HG03565 (cell line): ENCODE results near the gene CAMTA1.
"Not testable (repeated sequence)": the region's sequence is repeated elsewhere in the genome, so short reads cannot be mapped to it uniquely, and the experiment has no call there.

Experiments
- ATAC-seq: cut with Tn5 transposase; IDR thresholded peaks from one replicate; pipeline ENCODE4 v1.9.1; 2021; ENCODE audit warnings: mild to moderate bottlenecking, moderate library complexity; ENCODE audit not compliant: unreplicated experiment

CAMTA1 gene

GRCh38 chr1:7319196-7319595 is 533.9 kb downstream of the CAMTA1 start:
- ATAC-seq = no peak

GRCh38 chr1:7320661-7321060 is 535.4 kb downstream of the CAMTA1 start:
- ATAC-seq = no peak

GRCh38 chr1:7322283-7322785 is 537.1 kb downstream of the CAMTA1 start:
- no peak for ATAC-seq

- ATAC-seq = no peak
Measured at GRCh38 chr1:7322912-7323311, 537.7 kb downstream of the CAMTA1 start.

- ATAC-seq = no peak
Measured at GRCh38 chr1:7325254-7325653, 540.0 kb downstream of the CAMTA1 start.

GRCh38 chr1:7326366-7326765 is 541.1 kb downstream of the CAMTA1 start:
- no peak for ATAC-seq

GRCh38 chr1:7327849-7328248 is 542.6 kb downstream of the CAMTA1 start:
- ATAC-seq = no peak

GRCh38 chr1:7329868-7330615 is 544.8 kb downstream of the CAMTA1 start:
- ATAC-seq = no peak

GRCh38 chr1:7330726-7331125 is 545.5 kb downstream of the CAMTA1 start:
- ATAC-seq = not testable (repeated sequence)

GRCh38 chr1:7331926-7332535 is 546.8 kb downstream of the CAMTA1 start:
- ATAC-seq = no peak

GRCh38 chr1:7333094-7333493 is 547.8 kb downstream of the CAMTA1 start:
- no peak for ATAC-seq

- no peak for ATAC-seq
Measured at GRCh38 chr1:7333620-7334019, 548.4 kb downstream of the CAMTA1 start.

GRCh38 chr1:7334475-7335035 is 549.3 kb downstream of the CAMTA1 start:
- ATAC-seq = no peak

- ATAC-seq = no peak
Measured at GRCh38 chr1:7335224-7335879, 550.1 kb downstream of the CAMTA1 start.

- no peak for ATAC-seq
Measured at GRCh38 chr1:7338439-7338838, 553.2 kb downstream of the CAMTA1 start.

GRCh38 chr1:7339014-7339413 is 553.8 kb downstream of the CAMTA1 start:
- ATAC-seq = no peak

- no peak for ATAC-seq
Measured at GRCh38 chr1:7339953-7340352, 554.7 kb downstream of the CAMTA1 start.

GRCh38 chr1:7341145-7341905 is 556.1 kb downstream of the CAMTA1 start:
- ATAC-seq = no peak

- no peak for ATAC-seq
Measured at GRCh38 chr1:7343882-7344281, 558.6 kb downstream of the CAMTA1 start.

- no peak for ATAC-seq
Measured at GRCh38 chr1:7344299-7344698, 559.0 kb downstream of the CAMTA1 start.

GRCh38 chr1:7345516-7345915 is 560.3 kb downstream of the CAMTA1 start:
- no peak for ATAC-seq
